ENCODE data around the gene CPB1. TPM values are rescaled to one million over a fixed set of nuclear protein-coding genes. Genes with fewer than 3 reads are reported as not detected.
"Not testable (repeated sequence)": the region's sequence is repeated elsewhere in the genome, so short reads cannot be mapped to it uniquely, and the experiment has no call there.

CPB1 gene
- polyA plus RNA-seq (ENCODE audit: low read depth in 6 of 6): not detected

DNA sequence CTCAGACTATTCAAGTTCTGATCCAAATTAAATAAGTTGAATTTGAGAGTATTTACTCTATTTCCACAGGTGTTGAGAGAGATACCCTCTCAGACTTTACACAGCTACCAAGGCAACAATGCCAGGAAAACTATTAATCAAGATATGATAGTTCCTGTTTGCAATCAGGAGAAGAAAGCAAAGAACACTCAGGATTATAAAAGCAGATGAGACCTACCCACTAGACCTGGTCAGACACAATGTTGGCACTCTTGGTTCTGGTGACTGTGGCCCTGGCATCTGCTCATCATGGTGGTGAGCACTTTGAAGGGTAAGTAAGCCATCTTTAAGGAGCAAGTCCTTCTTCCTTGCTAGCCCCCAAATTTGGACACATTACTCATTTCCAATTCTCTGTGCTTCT is at the start of gene CPB1:
TSS of gene CPB1 (plus strand) at position 227 of the 400 bp plus-strand sequence. CDS start at position 240, 13 bp downstream.
- DNase-seq (no peak), ATAC-seq (ENCODE audit: low read depth in 2 of 2) (no peak)
- Mint-ChIP-seq H3K4me3 (no peak within 1 kb of the TSS), H3K9me3 (peaks cover 0 to under 1% (median 0%) of the 10 kb centered on the region in 7 donors), H3K4me1 (no peaks in the 10 kb centered on the region), H3K27me3 (no peaks in the 10 kb centered on the region), H3K27ac (no peak within 1 kb of the TSS), H3K36me3 (no peaks in the 10 kb centered on the region)

DNA sequence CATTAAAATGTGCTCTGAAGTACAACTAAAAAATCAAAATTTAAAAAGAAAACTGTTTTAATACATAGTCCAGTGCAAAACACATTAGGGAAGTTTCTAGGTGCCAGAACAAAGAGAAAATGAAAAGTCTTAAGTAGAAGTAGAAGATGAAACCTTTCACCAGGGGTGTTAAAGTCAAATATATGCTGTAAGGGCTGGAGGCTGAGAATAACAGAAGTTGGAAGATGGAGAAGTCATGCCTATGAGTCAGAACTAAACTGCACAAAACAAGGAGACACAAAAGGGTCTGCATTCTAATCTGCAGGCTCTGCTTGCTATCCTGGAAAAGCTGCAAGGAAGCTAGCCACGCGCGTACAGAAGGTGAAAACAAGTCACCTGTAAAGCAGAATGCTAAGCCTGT is 48.7 kb upstream of the CPB1 start:
- Mint-ChIP-seq H3K9me3 (peaks cover 0 to 6% (median 3%) of the 10 kb centered on the region in 7 donors), H3K4me3 (no peak overlapping the region), H3K27me3 (no peaks in the 10 kb centered on the region), H3K36me3 (no peaks in the 10 kb centered on the region), H3K27ac (no peak overlapping the region), H3K4me1 (no peaks in the 10 kb centered on the region)
- no peak for ATAC-seq (ENCODE audit: low read depth in 2 of 2)
- DNase-seq: no peak

DNA sequence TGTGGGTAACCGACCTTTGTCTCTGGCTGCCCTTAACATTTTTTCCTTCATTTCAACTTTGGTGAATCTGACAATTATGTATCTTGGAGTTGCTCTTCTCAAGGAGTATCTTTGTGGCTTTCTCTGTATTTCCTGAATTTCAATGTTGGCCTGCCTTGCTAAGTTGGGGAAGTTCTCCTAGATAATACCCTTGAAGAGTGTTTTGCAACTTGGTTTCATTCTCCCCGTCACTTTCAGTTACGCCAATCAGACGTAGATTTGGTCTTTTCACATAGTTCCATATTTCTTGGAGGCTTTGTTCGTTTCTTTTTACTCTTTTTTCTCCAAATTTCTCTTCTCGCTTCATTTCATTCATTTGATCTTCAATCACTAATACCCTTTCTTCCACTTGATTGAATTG is 42.6 kb upstream of the CPB1 start:
- not testable (repeated sequence) for H3K27me3 Mint-ChIP-seq; H3K4me3 Mint-ChIP-seq; H3K4me1 Mint-ChIP-seq; H3K27ac Mint-ChIP-seq; H3K36me3 Mint-ChIP-seq; H3K9me3 Mint-ChIP-seq; DNase-seq; ATAC-seq (ENCODE audit: low read depth in 2 of 2)

DNA sequence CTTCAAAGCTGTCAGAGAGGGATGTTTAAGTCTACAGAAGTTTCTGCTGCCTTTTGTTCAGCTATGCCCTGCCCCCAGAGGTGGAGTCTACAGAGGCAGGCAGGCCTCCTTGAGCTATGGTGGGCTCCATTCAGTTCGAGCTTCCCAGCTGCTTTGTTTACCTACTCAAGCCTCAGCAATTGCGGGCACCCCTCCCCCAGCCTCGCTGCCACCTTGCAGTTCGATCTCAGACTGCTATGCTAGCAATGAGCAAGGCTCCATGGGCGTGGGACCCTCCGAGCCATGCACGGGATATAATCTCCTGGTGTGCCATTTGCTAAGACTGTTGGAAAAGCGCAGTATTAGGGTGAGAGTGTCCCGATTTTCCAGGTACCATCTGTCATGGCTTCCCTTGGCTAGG is 41.5 kb upstream of the CPB1 start:
- DNase-seq; H3K27ac Mint-ChIP-seq; H3K9me3 Mint-ChIP-seq; H3K4me1 Mint-ChIP-seq; H3K27me3 Mint-ChIP-seq; H3K4me3 Mint-ChIP-seq; ATAC-seq (ENCODE audit: low read depth in 2 of 2); H3K36me3 Mint-ChIP-seq: not testable (repeated sequence)

DNA sequence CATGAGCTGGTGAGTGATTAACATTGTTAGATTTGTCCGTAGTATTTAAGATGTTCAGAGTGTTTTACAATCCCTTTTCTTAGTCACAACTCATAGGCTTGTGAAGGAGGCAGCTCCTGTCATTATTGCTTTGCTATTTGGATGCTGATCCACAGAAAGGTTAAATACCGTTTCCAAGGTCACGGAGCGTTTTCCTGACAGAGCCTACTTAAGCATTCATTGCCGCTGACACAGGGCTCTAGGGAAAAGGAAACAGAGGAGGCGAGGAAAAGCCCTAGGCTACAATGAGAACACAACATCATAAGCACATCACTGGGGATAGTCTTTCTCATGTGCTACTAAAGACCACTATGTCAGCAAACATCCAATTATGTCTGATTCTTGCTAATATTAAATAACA is 38.5 kb upstream of the CPB1 start:
- H3K9me3 Mint-ChIP-seq: peaks cover 0 to 5% (median 0%) of the 10 kb centered on the region in 7 donors
- no peak overlapping the region for H3K27ac Mint-ChIP-seq
- ATAC-seq (ENCODE audit: low read depth in 2 of 2): no peak
- no peaks in the 10 kb centered on the region for H3K4me1 Mint-ChIP-seq
- H3K27me3 Mint-ChIP-seq: no peaks in the 10 kb centered on the region
- DNase-seq: no peak
- no peaks in the 10 kb centered on the region for H3K36me3 Mint-ChIP-seq
- no peak overlapping the region for H3K4me3 Mint-ChIP-seq

DNA sequence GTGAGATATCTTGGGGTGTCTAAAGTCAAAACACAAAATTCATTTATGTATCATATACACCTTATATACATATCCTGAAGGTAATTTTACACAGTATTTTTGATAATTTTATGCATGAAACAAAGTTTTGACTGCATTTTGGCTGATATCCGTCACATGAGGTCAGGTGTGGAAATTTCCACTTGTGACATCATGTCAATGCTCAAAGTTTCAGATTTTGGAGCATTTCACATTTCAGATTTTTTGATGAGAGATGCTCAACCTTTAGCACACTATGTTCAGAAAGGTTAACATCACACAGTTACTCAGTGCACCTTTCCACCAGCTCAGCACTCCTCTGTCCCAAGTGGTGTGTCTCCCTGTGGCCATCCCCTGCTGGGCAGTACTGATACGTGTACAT is 37.7 kb upstream of the CPB1 start:
- Mint-ChIP-seq H3K4me3 (no peak overlapping the region), H3K9me3 (peaks cover 0 to 5% (median 0%) of the 10 kb centered on the region in 7 donors), H3K36me3 (no peaks in the 10 kb centered on the region), H3K27ac (no peak overlapping the region), H3K4me1 (no peaks in the 10 kb centered on the region), H3K27me3 (no peaks in the 10 kb centered on the region)
- ATAC-seq (ENCODE audit: low read depth in 2 of 2) (no peak), DNase-seq (no peak)

DNA sequence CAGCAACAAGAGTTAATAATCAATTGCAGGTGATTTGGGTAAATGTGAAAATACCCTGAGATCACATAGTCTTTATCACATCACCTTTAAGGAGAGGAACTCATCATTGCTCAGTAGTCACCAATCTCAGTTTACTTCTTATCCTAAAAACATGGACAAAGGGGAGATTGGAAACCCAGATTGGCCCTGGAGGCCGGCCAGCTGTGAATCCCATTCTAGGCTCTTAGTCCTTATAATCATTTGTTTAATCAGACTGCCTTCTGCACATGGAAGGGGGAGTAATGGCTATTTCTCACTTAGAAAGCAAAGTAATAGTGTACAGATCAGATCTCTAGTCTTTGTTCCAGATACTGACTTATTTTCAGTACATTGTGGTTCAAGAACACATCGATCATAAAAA is 37.2 kb upstream of the CPB1 start:
- ATAC-seq (ENCODE audit: low read depth in 2 of 2) (no peak), DNase-seq (no peak)
- Mint-ChIP-seq H3K4me3 (no peak overlapping the region), H3K9me3 (peaks cover 0 to under 1% (median 0%) of the 10 kb centered on the region in 7 donors), H3K27me3 (no peaks in the 10 kb centered on the region), H3K4me1 (no peaks in the 10 kb centered on the region), H3K27ac (no peak overlapping the region), H3K36me3 (no peaks in the 10 kb centered on the region)

DNA sequence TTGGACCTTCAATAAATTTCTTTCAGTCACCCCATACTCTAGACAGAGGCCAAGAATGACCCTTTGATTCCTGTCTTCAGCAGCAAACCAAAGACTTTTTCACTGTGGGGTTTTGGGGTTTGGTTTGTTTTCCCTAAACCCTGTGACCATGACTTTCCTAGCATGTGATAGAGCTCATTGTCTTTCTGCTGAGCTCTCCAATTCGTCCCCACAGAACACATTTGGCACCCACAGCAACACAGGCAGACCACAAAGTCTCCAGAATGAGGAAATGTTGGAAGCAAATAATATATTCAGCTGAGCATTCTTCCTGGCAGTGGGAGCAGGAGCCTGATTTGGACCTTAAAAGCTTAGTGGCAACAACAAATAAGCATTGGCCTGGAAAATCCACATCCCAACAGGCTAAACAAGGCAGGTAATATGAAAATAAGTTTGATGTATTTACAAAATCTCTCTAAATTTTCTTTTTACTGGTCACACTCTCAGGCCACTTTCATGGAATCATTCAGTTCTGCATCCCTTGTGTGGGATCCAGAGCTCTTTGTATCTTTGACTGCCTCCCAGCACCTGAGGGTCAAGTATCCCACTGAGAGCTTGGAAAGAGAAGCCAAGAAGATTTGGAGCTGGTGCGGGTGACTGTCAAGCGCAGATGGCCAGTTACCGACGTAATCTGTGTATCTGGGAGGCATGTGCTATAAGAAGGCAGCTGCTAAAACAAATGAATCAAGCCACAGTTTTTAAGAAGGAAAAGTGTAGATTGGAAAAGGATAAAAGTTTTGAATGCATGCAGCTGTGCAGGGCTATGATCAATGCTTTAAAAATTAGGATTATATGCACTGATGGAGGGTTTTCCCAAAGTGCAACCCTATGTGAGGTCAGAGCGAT is 36.5 kb upstream of the CPB1 start:
- ATAC-seq (ENCODE audit: low read depth in 2 of 2) (no peak), DNase-seq (no peak)
- Mint-ChIP-seq H3K4me3 (peak overlapping the region in 1 of 8 donors; percentile 11), H3K27ac (no peak overlapping the region), H3K36me3 (no peaks in the 10 kb centered on the region), H3K9me3 (no peaks in the 10 kb centered on the region), H3K27me3 (no peaks in the 10 kb centered on the region), H3K4me1 (no peaks in the 10 kb centered on the region)

DNA sequence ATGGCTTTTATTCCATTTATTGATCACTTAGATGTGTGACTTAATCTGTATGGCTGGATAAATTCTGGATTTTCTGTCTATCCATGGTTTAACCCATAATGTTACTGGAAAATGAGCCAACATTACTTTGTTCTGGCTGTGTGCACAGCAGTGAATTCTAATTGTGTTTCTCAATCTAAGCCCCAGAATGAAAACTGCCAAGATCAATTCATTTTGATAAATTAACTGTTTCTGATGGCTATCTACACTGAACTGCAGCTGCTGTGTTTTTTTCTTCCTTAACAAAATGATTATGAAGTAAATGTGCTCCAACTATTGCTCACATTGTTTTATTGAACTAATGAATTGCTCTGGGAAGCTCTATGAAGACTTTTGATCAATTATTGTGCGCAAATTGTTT is 35.7 kb upstream of the CPB1 start:
- H3K4me3 Mint-ChIP-seq: no peak overlapping the region
- ATAC-seq (ENCODE audit: low read depth in 2 of 2) (no peak), DNase-seq (no peak)
- H3K36me3 Mint-ChIP-seq: no peaks in the 10 kb centered on the region
- no peaks in the 10 kb centered on the region for H3K9me3 Mint-ChIP-seq
- H3K4me1 Mint-ChIP-seq: no peaks in the 10 kb centered on the region
- peak overlapping the region in 1 of 6 donors; percentile 35 for H3K27ac Mint-ChIP-seq
- H3K27me3 Mint-ChIP-seq: no peaks in the 10 kb centered on the region

DNA sequence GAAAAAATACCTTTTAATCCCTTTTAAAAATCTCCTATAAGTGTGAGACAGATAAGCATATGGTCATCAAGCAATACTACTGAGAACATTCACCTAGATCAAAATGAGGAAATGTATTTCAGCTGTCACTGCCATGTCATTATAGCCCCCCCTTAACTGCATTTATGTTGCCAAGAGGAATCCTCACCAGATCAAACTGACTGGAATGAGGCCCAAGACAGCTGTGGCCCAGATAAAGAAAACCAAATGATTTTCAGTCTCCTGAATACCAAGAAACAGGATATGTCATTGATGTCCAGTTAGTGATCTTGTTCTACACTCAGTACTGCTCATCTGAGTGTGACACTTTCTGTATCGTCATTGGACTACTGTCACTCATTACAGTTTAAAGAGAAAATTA is 35.1 kb upstream of the CPB1 start:
- Mint-ChIP-seq H3K4me3 (no peak overlapping the region), H3K27ac (no peak overlapping the region), H3K9me3 (no peaks in the 10 kb centered on the region), H3K4me1 (no peaks in the 10 kb centered on the region), H3K36me3 (no peaks in the 10 kb centered on the region), H3K27me3 (no peaks in the 10 kb centered on the region)
- ATAC-seq (ENCODE audit: low read depth in 2 of 2) (no peak), DNase-seq (no peak)

DNA sequence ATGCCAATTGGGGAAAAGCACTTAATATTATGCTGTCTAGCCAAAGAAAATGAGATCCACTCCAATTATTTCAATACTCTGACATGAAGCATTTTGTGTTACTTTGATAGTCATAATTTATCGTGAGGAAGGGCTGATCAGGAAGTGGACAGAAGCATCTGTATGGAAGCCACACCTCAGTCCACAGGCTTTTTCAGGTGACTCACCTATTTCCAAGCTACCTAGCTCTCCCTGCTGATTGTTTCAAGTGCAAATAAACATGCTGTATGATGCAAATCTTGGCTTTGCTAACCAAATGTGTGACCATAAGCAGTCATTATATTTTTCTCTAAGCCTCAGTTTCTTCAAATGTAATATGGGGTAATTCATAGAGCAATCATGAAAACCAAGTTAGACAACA is 30.8 kb upstream of the CPB1 start:
- H3K9me3 Mint-ChIP-seq: peaks cover 0 to 6% (median under 1%) of the 10 kb centered on the region in 7 donors
- H3K4me1 Mint-ChIP-seq: no peaks in the 10 kb centered on the region
- DNase-seq: no peak
- H3K36me3 Mint-ChIP-seq: no peaks in the 10 kb centered on the region
- no peak for ATAC-seq (ENCODE audit: low read depth in 2 of 2)
- H3K27ac Mint-ChIP-seq: no peak overlapping the region
- H3K27me3 Mint-ChIP-seq: no peaks in the 10 kb centered on the region
- no peak overlapping the region for H3K4me3 Mint-ChIP-seq

DNA sequence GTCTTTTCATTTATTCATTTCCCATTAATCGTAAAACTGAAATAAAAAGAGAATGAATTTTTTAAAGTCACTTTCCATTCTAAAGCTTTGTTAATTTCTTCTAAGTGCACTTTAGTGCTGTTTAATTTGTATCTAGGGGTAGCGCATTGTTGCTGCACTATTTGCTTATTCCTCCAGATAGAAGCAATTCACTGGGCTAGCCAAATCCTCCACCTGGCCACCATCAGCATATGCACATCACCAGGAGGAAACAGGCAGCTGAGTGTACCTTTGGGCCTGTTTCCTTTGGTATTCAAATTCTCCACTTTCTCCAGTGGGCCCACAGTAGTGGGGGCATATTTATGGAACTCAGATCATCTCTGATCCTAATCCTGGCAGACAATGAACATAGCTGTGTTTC is 29.8 kb upstream of the CPB1 start:
- no peak overlapping the region for H3K27ac Mint-ChIP-seq
- H3K9me3 Mint-ChIP-seq: peaks cover 0 to 6% (median 1%) of the 10 kb centered on the region in 7 donors
- no peak for ATAC-seq (ENCODE audit: low read depth in 2 of 2)
- H3K36me3 Mint-ChIP-seq: no peaks in the 10 kb centered on the region
- no peaks in the 10 kb centered on the region for H3K27me3 Mint-ChIP-seq
- H3K4me1 Mint-ChIP-seq: no peaks in the 10 kb centered on the region
- DNase-seq: no peak
- H3K4me3 Mint-ChIP-seq: no peak overlapping the region

DNA sequence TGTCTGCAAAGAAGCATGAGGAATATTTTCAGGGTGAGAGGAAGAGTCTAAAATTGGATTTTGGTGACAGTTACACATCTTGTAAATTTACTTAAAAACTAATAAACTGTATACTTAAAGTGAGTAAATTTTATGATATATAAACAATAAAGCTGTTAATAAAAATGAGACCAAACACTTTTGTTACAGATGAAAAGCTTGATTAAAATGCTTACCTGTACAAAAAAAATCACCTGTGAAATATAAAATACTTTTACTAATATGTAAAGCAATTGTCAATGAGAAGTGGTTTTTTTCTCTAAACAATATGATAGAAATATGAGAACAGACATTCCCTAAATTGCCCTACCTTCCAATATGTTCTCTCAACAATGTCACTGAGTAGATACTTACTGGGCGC is 27.2 kb upstream of the CPB1 start:
- H3K27ac Mint-ChIP-seq: no peak overlapping the region
- no peaks in the 10 kb centered on the region for H3K4me1 Mint-ChIP-seq
- no peak overlapping the region for H3K4me3 Mint-ChIP-seq
- no peak for ATAC-seq (ENCODE audit: low read depth in 2 of 2)
- DNase-seq: no peak
- H3K27me3 Mint-ChIP-seq: no peaks in the 10 kb centered on the region
- no peaks in the 10 kb centered on the region for H3K36me3 Mint-ChIP-seq
- peaks cover 0 to 6% (median 1%) of the 10 kb centered on the region in 7 donors for H3K9me3 Mint-ChIP-seq

DNA sequence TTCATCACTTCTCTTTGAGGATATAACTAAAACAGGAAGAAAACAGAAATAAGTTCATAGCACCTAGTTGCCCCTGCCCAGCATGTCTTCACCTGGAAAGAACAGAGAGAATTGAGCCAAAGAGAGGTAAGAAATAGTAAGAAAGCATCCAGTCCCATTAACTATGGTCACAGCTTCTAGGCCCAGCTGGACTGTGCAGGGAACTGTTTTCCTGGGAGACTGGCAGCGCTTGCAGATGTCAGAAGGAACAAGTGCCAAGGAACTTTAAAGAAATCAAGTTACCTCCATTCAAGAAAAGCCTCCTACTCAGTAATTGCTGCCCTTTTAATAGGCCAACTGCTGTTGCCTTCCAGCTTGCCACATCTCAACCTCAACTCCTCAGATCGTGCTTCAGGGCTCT is 17.8 kb upstream of the CPB1 start:
- H3K4me3 Mint-ChIP-seq: no peak overlapping the region
- DNase-seq: no peak
- H3K9me3 Mint-ChIP-seq: peaks cover 0 to 3% (median 0%) of the 10 kb centered on the region in 7 donors
- H3K27ac Mint-ChIP-seq: no peak overlapping the region
- H3K36me3 Mint-ChIP-seq: no peaks in the 10 kb centered on the region
- peaks cover 0 to 5% (median 0%) of the 10 kb centered on the region in 3 donors for H3K27me3 Mint-ChIP-seq
- no peak for ATAC-seq (ENCODE audit: low read depth in 2 of 2)
- no peaks in the 10 kb centered on the region for H3K4me1 Mint-ChIP-seq

All from naive B cell (primary cell).